HG02840 (cell line): ENCODE data around the gene DDB1.

Source experiments
- ATAC-seq: cut with Tn5 transposase; IDR thresholded peaks from one replicate; pipeline ENCODE4 v1.9.1; 2021; ENCODE audit warnings: mild to moderate bottlenecking, moderate library complexity, moderate number of reproducible peaks; ENCODE audit not compliant: unreplicated experiment, low FRiP score

DDB1 gene

DNA sequence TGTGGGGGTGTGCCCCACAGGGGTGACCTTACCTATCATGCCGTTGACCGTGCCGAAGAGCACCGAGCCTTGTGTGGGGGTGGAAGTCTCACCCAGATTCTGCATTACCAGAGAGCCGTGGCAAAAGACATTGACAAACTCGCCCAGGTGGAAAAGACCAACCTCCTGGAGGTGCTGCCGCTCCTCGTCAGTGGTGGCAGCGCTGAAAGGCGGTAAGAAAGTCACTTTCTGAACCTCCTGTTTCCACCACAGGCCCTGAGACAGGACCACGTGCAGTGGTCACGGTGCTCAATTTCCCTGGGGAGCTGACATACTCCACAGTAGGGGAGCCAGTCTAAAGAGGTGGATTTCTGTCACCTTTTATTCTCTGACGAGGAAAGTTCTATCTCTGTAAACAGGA, 30.4 kb downstream of the DDB1 start:
- ATAC-seq = no peak

DNA sequence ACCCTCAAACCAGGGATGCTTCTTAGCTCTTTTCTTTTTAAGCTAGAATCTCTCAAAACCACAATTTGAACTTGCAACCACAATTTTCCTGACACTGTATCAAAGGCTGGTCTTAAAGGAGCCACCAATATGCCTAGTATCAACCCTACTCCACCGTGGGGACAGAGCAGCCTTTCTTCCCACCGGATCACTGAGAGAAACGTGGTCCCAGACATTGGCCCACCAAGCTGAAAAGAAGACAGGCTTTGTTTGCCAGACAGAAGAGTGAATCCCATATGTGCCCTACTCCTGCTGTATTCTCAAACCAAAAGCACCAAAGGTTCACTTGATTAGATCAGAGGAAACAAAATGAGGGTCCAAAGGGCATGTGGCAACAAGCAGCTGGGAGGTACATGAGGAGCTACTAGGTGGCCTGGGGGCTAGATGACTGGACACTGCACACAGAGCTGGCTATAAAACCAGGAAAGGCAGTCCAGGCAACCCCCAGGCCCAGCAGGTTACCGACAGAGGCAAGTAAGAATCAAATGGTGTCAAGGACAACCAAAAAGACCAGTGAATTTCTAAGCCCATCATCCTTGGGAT, 34.2 kb downstream of the DDB1 start:
- ATAC-seq = no peak

DNA sequence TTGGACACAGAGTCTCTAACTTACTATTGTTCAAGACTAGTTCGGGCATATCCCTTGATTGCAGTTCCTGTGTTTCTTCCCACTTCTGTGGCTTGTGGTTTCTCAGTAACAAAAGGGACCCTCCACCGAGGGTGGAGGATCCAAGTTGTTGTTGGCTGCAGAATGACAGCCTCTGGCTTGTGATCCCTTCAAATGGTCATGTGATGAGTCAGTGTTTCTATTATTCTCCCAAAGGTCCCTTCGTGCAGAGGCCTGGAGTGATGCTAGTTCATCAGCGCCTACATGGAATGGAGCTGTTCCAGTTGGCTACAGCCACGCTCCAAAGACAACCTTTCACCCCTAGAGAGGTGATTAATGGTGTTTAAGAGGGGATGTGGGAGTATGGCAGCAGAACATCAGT, 35.2 kb downstream of the DDB1 start:
- ATAC-seq = no peak

DNA sequence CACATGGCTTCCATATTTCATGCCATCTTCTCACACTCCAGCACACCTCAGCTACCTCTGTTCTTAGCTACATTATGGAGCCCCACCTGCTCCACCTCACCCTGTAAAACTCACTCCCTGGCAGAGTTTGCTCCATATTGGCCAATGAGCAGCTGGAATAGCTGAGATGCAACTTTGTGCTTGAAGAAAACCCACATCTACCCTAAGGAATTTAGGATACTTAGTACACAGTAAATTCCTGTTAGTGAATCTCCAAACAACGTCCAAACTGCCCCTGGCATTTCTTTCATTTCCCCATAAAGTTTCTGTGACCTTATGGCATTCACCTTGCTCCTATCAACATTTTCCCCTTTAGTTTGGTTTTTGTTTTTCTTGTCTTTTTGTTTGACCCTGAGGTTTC, 35.6 kb downstream of the DDB1 start:
- no peak for ATAC-seq

DNA sequence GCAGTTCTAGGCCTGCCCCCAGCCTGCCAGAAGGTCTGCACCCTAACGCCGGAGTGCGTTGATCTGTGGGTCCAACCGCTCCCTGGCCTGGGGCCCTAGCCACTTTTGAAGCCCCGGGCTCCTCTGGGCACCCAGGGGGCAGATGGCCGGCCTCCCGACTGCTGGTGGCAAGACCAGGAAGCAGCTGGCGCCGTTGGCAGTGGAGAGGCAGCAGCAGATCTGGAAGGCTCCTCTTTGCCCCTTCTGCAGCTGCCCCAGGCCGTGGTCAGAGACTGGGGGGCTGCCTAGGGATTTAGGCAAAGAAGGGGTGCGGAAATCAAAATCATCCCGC, 37.3 kb downstream of the DDB1 start:
- ATAC-seq = no peak

DNA sequence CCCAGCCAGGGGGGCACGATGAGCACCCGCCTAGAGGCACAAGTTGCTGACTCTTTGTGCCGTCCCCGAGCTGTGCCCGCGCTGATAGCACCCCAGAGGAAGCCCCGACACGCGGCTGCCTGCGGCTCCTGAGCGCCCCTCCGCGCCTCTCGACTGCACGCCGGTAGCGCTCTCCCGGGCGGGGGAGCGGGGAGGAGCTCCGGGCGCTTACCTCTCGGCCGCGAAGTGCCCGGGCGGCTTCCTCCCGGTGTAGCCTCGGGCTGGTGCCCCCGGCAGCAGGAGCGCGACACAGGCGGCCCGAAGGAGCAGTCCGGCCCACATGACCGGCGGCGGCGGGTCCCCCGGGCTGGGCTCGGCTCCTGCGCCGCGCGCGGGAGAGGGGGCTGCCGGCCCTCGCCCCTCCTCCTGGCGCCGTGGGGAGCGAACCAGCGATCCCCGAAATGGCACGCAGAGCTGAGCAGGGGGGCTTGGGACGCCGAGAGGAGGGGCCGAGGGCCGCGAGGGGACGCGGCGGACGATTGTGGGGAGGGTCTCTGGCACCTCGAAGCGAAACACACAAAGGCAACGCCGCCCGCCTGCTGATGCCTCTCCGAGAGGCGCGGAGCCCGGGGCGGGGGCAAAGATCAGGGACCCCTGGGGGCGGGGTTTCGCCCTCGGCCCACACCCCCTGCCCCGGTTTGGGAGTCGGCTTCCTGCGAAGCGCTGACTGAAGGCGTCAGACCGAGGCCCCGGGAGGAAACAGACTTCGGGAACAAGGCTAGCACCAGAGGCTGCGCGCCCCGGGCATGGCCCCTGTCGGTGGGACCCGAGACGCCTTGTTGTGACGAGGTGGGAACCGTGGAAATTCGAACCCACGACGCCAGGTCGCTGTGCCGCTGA, 37.9 kb downstream of the DDB1 start, which contains the start of gene VWCE:
Gene VWCE (minus strand): TSS at position 600 of the 879 bp plus-strand sequence. CDS start 279 bp downstream, at position 321.
- peak; percentile 49 for ATAC-seq

DNA sequence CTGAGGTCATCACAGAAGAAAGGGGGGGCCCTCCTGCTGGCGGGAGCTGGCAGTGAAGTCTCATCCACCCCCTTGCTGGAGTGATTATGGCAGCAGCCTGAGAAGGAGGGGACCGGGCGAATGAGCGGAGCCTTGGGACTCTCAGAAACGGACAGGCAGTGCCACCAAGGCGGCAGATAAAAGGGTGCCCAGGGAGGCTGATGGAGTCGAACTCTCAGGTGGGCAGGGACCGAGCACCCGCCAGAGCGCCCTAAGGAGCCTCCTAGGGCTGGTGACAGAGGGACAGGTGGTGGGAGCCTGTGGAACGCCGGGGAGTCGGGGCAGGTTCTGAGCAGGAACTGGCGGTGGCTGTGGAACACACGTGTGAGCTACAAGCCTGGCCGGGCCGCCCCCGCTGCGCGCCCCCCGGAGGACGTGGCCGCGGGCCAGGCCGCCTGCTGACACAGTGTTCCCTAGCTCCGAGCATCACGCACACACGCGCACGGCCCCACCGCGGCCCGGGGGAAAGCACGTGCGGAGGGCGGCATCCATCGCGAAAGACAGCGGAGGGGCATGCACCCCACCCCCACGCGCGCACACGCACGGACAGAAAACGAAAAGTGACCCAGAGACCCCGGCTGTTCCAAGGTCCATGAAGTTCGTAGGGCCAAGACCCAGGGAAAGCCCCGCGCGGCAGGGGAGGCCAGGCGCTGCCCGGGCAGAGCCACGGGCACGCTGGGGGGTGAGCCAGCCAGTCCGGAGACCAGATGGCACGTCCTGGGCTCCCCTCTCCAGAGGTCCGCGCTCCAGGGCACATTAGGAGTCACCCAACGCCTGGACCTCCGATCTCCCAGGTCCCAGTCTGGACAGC, 38.8 kb downstream of the DDB1 start:
- ATAC-seq = peak; percentile 24

DNA sequence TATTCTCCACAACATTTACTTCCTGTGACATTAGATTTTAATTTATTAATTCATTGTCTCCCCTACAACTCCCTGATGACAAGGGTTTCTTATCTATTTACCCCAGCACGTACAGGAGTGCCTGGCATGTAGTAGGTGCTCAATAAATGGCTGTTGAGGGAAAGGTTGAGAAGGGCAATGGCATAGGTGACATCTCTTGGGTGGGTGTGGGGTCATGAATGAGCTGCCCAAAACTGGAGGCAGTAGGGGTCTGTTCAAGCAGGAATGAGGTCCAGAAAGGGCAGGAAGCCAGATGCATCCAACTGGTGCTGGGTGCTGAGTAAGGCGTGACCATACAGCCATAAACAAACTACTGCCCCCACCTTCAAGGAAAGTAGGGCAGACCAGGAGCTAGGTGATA, 40.5 kb downstream of the DDB1 start:
- no peak for ATAC-seq

DNA sequence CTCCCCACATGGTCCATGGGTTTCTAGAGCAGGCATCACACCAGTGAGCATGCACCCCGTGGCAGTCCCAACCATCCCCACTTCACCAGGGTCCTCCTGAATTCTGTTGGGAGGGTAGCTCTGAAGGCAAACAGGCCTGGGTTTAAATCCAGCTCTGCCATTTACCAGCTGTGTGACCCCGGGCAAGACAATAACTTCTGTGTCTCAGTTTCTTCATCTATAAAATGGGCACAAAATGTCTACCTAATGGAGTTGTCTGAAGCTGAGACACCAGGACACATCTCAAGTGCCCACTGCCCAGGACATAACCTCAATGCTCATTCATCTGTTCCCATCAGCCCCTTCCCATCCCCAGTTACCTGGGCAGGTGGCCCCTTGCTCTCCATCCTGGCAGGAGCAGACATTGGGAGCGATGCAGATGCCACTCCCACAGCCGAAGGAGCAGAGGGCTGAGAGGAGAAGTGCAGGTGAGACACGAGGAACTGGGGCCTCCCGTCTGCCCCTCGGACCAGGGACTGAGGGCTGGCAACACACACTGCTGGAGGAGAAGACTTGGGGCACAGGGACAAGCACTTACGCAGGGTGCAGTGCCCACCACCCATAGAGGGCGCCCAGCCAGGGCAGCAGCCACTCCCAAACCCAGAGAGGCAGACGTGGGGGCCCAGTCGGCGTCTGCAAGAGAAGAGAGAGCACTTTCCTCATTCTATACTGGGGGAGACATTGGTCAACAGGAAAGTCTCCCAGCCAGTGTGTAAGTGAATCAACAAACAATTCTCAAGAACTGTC, 41.8 kb downstream of the DDB1 start:
- no peak for ATAC-seq

DNA sequence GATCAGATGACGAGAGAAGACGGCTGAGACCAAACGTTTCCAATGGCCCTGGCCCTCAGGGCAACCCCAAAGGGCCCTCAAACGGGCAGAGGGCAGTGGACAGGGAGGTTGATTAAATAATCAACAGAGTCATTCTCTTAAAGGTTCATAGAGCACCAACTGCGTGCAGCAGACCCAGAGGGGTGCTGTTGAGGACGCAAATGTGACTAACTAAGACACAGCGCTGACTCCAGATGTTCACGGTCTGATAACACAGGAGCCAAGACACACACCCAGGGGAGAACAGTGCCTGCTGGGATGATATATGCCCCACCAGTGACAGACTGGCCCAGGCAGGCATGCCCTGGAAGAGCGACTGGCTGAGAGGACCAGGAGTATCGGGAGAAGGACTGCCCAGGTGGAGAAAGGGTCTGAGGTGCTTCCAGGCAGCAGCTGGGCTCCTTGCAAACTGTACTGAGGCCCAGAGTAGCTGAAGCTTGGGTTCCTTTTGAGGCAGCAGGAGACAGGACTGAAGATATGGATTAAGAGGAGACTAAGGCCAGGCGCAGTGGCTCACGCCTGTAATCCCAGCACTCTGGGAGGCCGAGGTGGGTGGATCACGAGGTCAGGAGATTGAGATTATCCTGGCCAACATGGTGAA, 45.4 kb downstream of the DDB1 start:
- no peak for ATAC-seq

DNA sequence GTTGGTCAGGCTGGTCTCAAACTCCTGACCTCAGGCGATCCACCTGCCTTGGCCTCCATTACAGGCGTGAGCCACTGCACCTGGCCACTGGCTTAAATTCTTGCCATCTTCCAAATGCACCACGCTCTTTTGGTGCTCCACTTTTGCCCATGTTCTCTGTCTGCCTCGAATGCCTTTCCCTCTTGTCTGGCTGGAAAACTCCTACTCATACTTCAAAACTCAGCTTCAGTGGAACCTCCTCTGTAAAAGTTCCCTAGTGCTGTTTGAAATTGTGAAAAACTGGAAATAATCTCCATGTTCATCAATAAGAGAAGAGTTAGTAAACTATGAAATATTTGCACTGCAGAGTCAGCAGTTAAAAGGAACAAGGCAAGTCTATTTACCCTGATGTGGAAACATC, 49.3 kb downstream of the DDB1 start:
- ATAC-seq = no peak

DNA sequence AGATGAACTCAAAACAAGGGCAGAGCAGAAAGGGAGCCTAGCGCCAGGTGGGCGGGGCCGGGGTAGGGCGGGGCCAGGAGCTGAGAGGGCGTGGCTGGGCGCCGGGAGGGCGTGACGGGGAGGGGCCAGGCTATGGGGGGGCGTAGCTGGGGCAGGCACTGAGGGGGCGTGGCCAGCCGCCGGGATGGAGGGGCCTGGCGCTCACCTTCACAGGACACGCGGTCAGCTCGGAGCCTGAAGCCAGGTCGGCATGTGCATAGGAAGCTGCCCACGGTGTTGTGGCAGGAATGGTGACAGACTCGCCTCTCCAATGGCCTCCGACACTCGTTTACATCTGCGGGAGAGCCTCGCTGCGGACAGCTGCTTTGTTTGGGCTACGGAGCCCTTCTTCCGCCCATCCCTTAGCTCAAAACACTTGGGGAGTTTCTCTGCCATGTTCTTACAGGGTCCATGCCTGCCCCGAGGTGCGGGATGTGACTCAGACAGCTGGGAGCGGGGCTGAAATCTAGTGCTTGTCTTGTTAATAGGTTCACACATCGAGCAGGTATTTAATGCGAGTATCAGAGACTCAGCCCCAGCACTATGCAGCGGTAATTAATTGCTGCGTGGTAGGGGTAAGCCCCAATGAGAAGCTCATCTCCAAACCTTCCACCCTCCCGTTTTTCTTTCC, 51.2 kb downstream of the DDB1 start:
- ATAC-seq = no peak

DNA sequence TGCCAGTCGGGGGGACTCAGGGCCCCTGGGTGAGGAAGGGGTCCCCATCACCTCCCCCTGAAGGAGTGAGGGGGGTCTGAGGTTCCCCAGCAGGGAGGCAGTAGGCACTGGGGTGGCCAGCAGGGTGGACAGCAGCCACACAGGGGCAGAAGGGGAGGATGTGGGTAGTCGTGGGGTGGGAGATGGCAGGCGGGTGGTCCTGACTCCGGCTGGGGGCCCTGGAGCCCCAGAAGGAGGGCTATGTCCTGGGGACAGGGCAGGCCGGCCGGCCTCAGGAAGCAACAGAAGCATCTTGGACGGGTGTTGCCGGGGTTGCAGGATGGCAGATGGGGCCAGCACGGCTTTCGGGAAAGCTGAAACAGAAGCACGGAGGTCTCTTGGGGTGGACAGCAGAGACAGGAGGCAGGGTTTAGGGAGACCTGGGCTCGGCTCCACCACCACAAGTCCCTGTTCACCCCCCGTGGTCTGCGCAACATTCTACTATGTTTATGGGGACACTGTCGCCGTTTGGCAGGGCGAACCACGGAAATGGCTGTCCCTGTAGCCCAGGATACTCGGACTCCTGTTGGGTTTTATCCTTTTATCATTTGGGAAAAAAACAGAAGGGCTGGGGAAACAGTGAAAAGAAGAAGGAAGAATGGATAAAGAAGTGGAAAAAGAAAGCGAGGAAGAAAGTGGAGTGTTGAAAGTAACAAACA, 51.9 kb downstream of the DDB1 start:
- no peak for ATAC-seq

DNA sequence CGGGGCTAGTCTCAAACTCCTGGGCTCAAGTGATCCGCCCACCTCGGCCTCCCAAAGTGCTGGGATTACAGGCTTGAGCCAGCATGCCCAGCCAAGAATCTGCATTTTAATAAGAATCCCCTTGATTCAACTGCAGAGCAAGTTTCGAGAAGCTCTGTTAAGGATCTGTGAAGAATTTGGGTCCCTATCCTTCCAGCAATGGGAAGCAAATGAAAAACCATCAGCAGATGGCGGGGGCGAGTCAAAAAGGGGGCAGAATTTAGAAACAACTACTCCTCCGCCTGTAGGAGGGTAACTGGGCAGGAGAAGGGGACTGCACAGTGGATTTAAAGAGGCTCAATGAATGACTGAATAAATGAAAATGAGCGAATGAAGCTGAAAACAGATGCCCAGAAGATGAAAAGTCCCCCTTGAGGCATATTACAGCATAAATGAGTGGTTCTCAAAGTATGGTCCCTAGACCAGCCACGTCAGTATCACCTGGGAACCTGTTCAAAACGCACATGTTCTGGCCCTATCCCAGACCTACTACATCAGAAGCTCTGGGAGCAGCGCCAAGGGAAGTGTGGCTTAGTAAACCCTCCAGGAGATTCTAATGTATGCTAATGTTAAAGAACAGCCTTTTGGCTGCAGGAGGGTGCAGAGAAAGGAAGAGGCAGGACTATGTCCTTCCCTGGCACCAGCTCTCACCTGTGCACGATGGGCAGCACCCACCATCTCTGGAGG, 52.8 kb downstream of the DDB1 start:
- no peak for ATAC-seq

DNA sequence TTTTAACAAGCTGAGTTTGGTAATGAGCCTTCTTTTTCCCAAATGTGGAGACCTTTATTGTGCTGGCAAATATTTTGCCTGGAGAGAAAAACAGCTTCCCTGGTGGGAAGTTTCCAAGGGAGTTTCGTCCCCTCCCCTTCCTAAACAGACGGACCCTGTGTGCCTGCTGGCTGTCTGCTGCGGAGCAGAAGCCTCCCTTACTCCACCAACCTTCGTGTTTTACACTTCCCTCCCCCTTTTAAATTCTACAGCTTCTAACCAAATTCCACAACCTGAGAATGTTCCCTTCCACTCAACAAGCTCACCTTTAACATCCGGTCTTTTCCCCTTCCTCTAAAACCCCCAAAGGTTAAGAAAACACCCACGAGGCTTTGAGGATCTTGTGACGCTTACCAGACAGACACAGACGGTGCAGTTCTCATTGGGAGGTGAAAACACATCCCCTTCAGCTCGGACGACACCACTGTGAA, 54.9 kb downstream of the DDB1 start:
- no peak for ATAC-seq

DNA sequence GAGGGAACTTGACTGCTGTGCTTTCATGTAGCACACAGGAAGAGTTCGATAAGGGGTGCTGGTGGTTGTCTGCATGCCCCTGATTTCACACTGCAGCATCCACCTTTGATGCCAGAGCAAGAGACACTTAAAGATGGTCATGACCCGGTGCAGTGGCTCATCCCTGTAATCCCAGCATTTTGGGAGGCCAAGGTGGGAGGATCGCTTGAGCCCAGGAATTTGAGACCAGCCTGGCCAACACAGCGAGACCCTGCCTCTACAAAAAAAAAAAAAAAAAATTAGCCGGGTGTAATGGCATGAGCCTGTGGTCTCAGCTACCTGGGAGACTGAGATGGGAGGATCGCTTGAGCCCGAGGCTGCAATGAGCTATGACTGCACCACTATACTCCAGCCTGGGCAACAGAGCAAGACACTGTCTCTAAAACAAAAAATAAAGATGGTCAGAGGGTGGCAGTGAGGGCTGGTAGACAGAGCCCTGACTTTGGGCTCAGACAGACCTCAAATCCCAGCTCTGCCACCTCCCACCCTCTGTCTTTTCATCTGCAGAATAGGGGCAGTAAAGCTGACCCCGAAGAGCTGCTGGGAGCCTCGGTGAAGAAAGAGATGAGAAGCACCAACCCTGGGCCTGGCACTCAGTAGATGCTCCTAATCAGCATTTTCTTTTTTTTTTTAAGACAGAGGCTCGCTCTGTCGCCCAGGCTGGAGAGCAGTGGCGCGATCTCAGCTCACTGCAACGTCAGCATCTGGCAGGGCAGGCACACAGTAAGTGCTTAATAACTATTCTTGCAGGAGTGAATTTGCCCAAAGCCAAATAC, 55.5 kb downstream of the DDB1 start:
- ATAC-seq = no peak

DNA sequence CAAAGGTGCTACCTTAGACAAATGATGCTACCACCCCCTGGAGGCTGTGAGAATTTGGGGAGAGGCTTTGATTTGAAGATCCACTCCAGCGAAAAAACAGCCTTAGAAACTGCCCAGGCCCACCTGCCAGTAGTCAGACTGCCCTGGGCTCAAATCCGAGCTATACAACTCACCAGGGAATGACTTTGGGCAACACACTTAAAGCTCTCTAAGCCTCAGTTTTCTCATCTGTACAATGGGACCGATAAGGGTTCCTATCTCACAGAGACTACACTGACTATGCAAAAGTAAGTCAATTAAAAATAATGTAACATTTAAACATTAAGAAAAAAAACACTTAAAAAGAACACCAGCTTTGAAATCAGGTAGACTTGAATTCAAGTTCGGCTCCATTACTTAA, 57.7 kb downstream of the DDB1 start:
- ATAC-seq = no peak
